EH (cell line): ENCODE results near the gene EYA2.

ENCODE experiments used
- DNase-seq: peaks from one replicate; pipeline ENCODE4 v3.0.0-alpha.2; 2015; ENCODE audit warnings: low read depth

EYA2 gene

GRCh38 chr20:46979603-46980241 lies 85.1 kb downstream of the EYA2 start:
- DNase-seq: no peak

- DNase-seq: no peak
Measured at GRCh38 chr20:46981184-46981583, 86.5 kb downstream of the EYA2 start.

GRCh38 chr20:46983466-46983865 lies 88.8 kb downstream of the EYA2 start:
- no peak for DNase-seq

- peak; percentile 16 for DNase-seq
Measured at GRCh38 chr20:46984405-46984804, 89.8 kb downstream of the EYA2 start.

GRCh38 chr20:46985250-46985649 lies 90.6 kb downstream of the EYA2 start:
- no peak for DNase-seq

- no peak for DNase-seq
Measured at GRCh38 chr20:46985671-46986070, 91.0 kb downstream of the EYA2 start.

- DNase-seq: no peak
Measured at GRCh38 chr20:46987001-46987400, 92.4 kb downstream of the EYA2 start.

GRCh38 chr20:46990017-46990595 lies 95.5 kb downstream of the EYA2 start:
- no peak for DNase-seq

GRCh38 chr20:46990596-46991104 lies 96.0 kb downstream of the EYA2 start:
- DNase-seq: no peak

- no peak for DNase-seq
Measured at GRCh38 chr20:46991168-46991567, 96.5 kb downstream of the EYA2 start.

GRCh38 chr20:46991880-46992639 lies 97.4 kb downstream of the EYA2 start:
- DNase-seq: no peak

- no peak for DNase-seq
Measured at GRCh38 chr20:46992640-46993035, 98.0 kb downstream of the EYA2 start.

GRCh38 chr20:46993465-46994095 lies 98.9 kb downstream of the EYA2 start:
- no peak for DNase-seq

- no peak for DNase-seq
Measured at GRCh38 chr20:46994341-46994740, 99.7 kb downstream of the EYA2 start.

GRCh38 chr20:46995561-46996142 lies 101.0 kb downstream of the EYA2 start:
- DNase-seq: no peak

- no peak for DNase-seq
Measured at GRCh38 chr20:46997187-46997586, 102.5 kb downstream of the EYA2 start.

GRCh38 chr20:46998477-46999240 lies 104.0 kb downstream of the EYA2 start:
- DNase-seq: no peak

- DNase-seq: no peak
Measured at GRCh38 chr20:46999801-47000465, 105.3 kb downstream of the EYA2 start.

- DNase-seq: no peak
Measured at GRCh38 chr20:47003223-47003622, 108.6 kb downstream of the EYA2 start.

GRCh38 chr20:47004179-47004578 lies 109.5 kb downstream of the EYA2 start:
- no peak for DNase-seq
